HCT116 (cell line): ENCODE results near the gene C2CD2. TPM values are rescaled to one million over a fixed set of nuclear protein-coding genes. Genes with fewer than 3 reads are reported as not detected.

Source experiments
- ATAC-seq: fragments of 200-7000 bp; cut with Tn5 transposase; 2 replicates; pipeline ENCODE4 v1.9.1; 2020; ENCODE audit warnings: mild to moderate bottlenecking, moderate library complexity
- BruUV-seq: library from RNA; stranded (reverse); fragments of 400-500 nt; replicated peaks from 2 replicates; lab custom pipeline; 2021; lab: Mats Ljungman, UMichigan
- CTCF ChIA-PET: fragments of 300-600 bp; sonication (Branson Sonifier 250); formaldehyde crosslinking; loops from one replicate; lab custom pipeline; 2021; ENCODE audit warnings: antibody characterized with exemption; lab: Charles Lee
- POLR2A ChIA-PET: fragments of 300-600, 350-600 bp; sonication (Branson Sonifier 250); formaldehyde crosslinking; loops from one replicate; lab custom pipeline; 2021; ENCODE audit warnings: antibody characterized with exemption; lab: Charles Lee
- RAD21 ChIA-PET, 2 experiments: fragments of 300-600 bp; sonication (Branson Sonifier 250); formaldehyde crosslinking; loops; one replicate each; lab custom pipeline; 2023; ENCODE audit warnings: low total read pairs in 2 of 2; ENCODE audit not compliant: uncharacterized antibody in 2 of 2, unreplicated experiment in 2 of 2, low non-redundant PET in 1 of 2; lab: Charles Lee
- DNase-seq: peaks from one replicate; pipeline ENCODE4 v3.0.0-alpha.2; 2010; ENCODE audit warnings: low read depth, low spot score
- H2AFZ ChIP-seq: fragments of 200-600 bp; shearing (Covaris generic), sonication (generic); 2 replicates; pipeline ENCODE4 v1.6.1; 2017; ENCODE audit warnings: low read depth, mixed run types, mixed read lengths, antibody characterized with exemption, low read length; ENCODE audit not compliant: poor library complexity, severe bottlenecking
- H3K27ac ChIP-seq: 2 replicates; pipeline ENCODE4 v1.5.1; 2012; ENCODE audit warnings: low read depth, low read length
- H3K27me3 ChIP-seq: fragments of 200-600 bp; sonication (generic); 2 replicates; pipeline ENCODE4 v1.6.1; 2016; ENCODE audit warnings: mixed run types, low read length, mixed read lengths; ENCODE audit not compliant: insufficient read depth
- H3K36me3 ChIP-seq, 2 experiments: fragments of 200-500 bp in 1 of 2; fragments of 200-600 bp in 1 of 2; sonication (Bioruptor generic) in 1 of 2; sonication (generic) in 1 of 2; 2 replicates each; pipeline versions ENCODE4 v1.5.1 to v1.6.1; 2014 to 2016; ENCODE audit warnings: low read length in 2 of 2, inconsistent platforms in 1 of 2, mixed read lengths in 1 of 2, mixed run types in 1 of 2; ENCODE audit not compliant: insufficient read depth in 2 of 2, control insufficient read depth in 1 of 2
- H3K4me1 ChIP-seq, 2 experiments: fragments of 200-600 bp in 1 of 2; sonication (generic) in 1 of 2; 2 replicates each; pipeline versions ENCODE4 v1.5.1 to v1.6.1; 2012 to 2017; ENCODE audit warnings: low read length in 2 of 2, inconsistent platforms in 1 of 2, mild to moderate bottlenecking in 1 of 2, mixed read lengths in 1 of 2, mixed run types in 1 of 2, moderate library complexity in 1 of 2; ENCODE audit not compliant: insufficient read depth in 2 of 2, control insufficient read depth in 1 of 2
- H3K4me2 ChIP-seq: fragments of 200-600 bp; sonication (generic); 2 replicates; pipeline ENCODE4 v1.6.1; 2017; ENCODE audit warnings: mixed run types, low read length, mixed read lengths
- H3K4me3 ChIP-seq, 2 experiments: fragments of 200-600 bp in 1 of 2; sonication (generic) in 1 of 2; replicated peaks in 1 of 2; 2 replicates each; pipeline ENCODE4 v1.5.1; 2011 to 2016; ENCODE audit warnings: low read length in 2 of 2, control low read depth in 1 of 2, low read depth in 1 of 2, mild to moderate bottlenecking in 1 of 2, mixed read lengths in 1 of 2, mixed run types in 1 of 2
- H3K79me2 ChIP-seq: fragments of 200-600 bp; sonication (generic); 2 replicates; pipeline ENCODE4 v1.6.1; 2017; ENCODE audit warnings: mild to moderate bottlenecking, mixed run types, low read length, moderate library complexity, mixed read lengths; ENCODE audit not compliant: insufficient read depth
- H3K9ac ChIP-seq: fragments of 200-600 bp; sonication (generic); 2 replicates; pipeline ENCODE4 v1.6.1; 2016; ENCODE audit warnings: low read length, mixed read lengths
- H3K9me2 ChIP-seq: fragments of 200-600 bp; sonication (generic), shearing (Covaris generic); 2 replicates; pipeline ENCODE4 v1.6.1; 2017; ENCODE audit warnings: mixed run types, mild to moderate bottlenecking, moderate library complexity; ENCODE audit not compliant: insufficient read depth
- H3K9me3 ChIP-seq, 2 experiments: fragments of 200-500 bp in 1 of 2; fragments of 200-600 bp in 1 of 2; sonication (Bioruptor generic) in 1 of 2; sonication (generic) in 1 of 2; 2 replicates each; pipeline ENCODE4 v1.6.1; 2014 to 2017; ENCODE audit warnings: low read length in 2 of 2, mixed read lengths in 2 of 2, inconsistent platforms in 1 of 2, low read depth in 1 of 2, mild to moderate bottlenecking in 1 of 2, mixed run types in 1 of 2, moderate library complexity in 1 of 2; ENCODE audit not compliant: control insufficient read depth in 1 of 2, insufficient read depth in 1 of 2
- H4K20me1 ChIP-seq: fragments of 200-600 bp; sonication (generic), shearing (Covaris generic); 2 replicates; pipeline ENCODE4 v1.6.1; 2017; ENCODE audit warnings: mixed run types, mild to moderate bottlenecking, moderate library complexity; ENCODE audit not compliant: insufficient read depth
- ATF3 ChIP-seq: IDR thresholded peaks from 2 replicates; pipeline ENCODE4 v1.6.1; 2012
- CBX3 ChIP-seq: IDR thresholded peaks from 2 replicates; pipeline ENCODE4 v1.6.1; 2012; ENCODE audit warnings: low read depth
- CEBPB ChIP-seq: IDR thresholded peaks from 2 replicates; pipeline ENCODE4 v1.6.1; 2012; ENCODE audit warnings: low read depth
- CTCF ChIP-seq, 3 experiments: fragments of 200-600 bp in 1 of 3; sonication (generic) in 1 of 3; IDR thresholded peaks in 2 of 3; conservative IDR thresholded peaks in 1 of 3; 2 replicates each; pipeline ENCODE4 v1.5.1; 2012 to 2017; ENCODE audit warnings: low read depth in 2 of 3, low read length in 2 of 3, antibody characterized with exemption in 1 of 3, borderline replicate concordance in 1 of 3, control low read depth in 1 of 3, mild to moderate bottlenecking in 1 of 3, mixed read lengths in 1 of 3, mixed run types in 1 of 3, moderate library complexity in 1 of 3; ENCODE audit not compliant: insufficient read depth in 1 of 3
- EGR1 ChIP-seq: IDR thresholded peaks from 2 replicates; pipeline ENCODE4 v1.6.1; 2012; ENCODE audit warnings: low read depth
- ELF1 ChIP-seq: IDR thresholded peaks from 2 replicates; pipeline ENCODE4 v1.6.1; 2012; ENCODE audit warnings: low read depth, borderline replicate concordance
- EZH2 ChIP-seq: fragments of 200-600 bp; sonication (generic); IDR thresholded peaks from 2 replicates; pipeline ENCODE4 v1.6.1; 2017; ENCODE audit warnings: antibody characterized with exemption, mixed run types
- EZH2phosphoT487 ChIP-seq: fragments of 200-600 bp; IDR thresholded peaks from 2 replicates; pipeline ENCODE4 v1.6.1; 2018; ENCODE audit warnings: antibody characterized with exemption, borderline replicate concordance
- MAX ChIP-seq: IDR thresholded peaks from 2 replicates; pipeline ENCODE4 v1.6.1; 2012
- POLR2A ChIP-seq: IDR thresholded peaks from 2 replicates; pipeline ENCODE4 v1.7.0; 2011; ENCODE audit warnings: borderline replicate concordance; ENCODE audit not compliant: insufficient read depth, insufficient read length; ENCODE audit errors: extremely low read depth
- RAD21 ChIP-seq: IDR thresholded peaks from 2 replicates; pipeline ENCODE4 v1.6.1; 2012; ENCODE audit warnings: low read depth, mild to moderate bottlenecking
- REST ChIP-seq: IDR thresholded peaks from 2 replicates; pipeline ENCODE4 v1.6.1; 2012; ENCODE audit warnings: low read depth
- SIN3A ChIP-seq: IDR thresholded peaks from 2 replicates; pipeline ENCODE4 v1.6.1; 2012; ENCODE audit warnings: low read depth
- YY1 ChIP-seq: IDR thresholded peaks from 2 replicates; pipeline ENCODE4 v1.6.1; 2011; ENCODE audit warnings: low read length, low read depth, moderate library complexity, mild to moderate bottlenecking; ENCODE audit not compliant: insufficient replicate concordance; ENCODE audit errors: extremely low read depth
- ZBTB33 ChIP-seq: IDR thresholded peaks from 2 replicates; pipeline ENCODE4 v1.6.1; 2011; ENCODE audit warnings: mild to moderate bottlenecking, low read length, moderate library complexity; ENCODE audit not compliant: insufficient replicate concordance; ENCODE audit errors: extremely low read depth
- ZFX ChIP-seq: fragments of 450-650 bp; IDR thresholded peaks from 2 replicates; pipeline ENCODE4 v1.6.1; 2017
- ZNF274 ChIP-seq: fragments of 200-500 bp; sonication (Bioruptor generic); IDR thresholded peaks from 2 replicates; pipeline ENCODE4 v1.6.1; 2014; ENCODE audit warnings: mild to moderate bottlenecking, low read depth, low read length, inconsistent platforms
- intact Hi-C: fragments of 100-400 bp; cut with micrococcal nuclease; formaldehyde crosslinking; loops from 2 replicates; pipeline ENCODE4 v1.10.0; 2022
- total RNA-seq: library from RNA; stranded (reverse); gene quantifications from one replicate; pipeline ENCODE4 v1.2.1, GENCODE V29; 2021; ENCODE audit not compliant: unreplicated experiment

The C2CD2 gene
- total RNA-seq, 1 experiment from 2014 or later: 22.0 TPM

- H3K27me3 ChIP-seq: no peaks in the 10 kb centered on the region
- intact Hi-C loops: no loop called here
- H3K4me3 ChIP-seq: no peak overlapping the region
- no peaks in the 10 kb centered on the region for H3K4me1 ChIP-seq
- ChIA-PET RAD21 (no interaction called here), CTCF (no interaction called here), POLR2A (no interaction called here)
- no TSS peak for BruUV-seq
- no peaks in the 10 kb centered on the region for H3K79me2 ChIP-seq
- no peak overlapping the region for H3K4me2 ChIP-seq
- H2AFZ ChIP-seq: no peak overlapping the region
- H3K27ac ChIP-seq: no peak overlapping the region
- no peaks in the 10 kb centered on the region for H3K9me2 ChIP-seq
- TF ChIP-seq ATF3 (no peak), CBX3 (no peak), EZH2 (no peak), POLR2A (no peak), EGR1 (no peak), MAX (no peak), YY1 (no peak), RAD21 (no peak), CTCF (IDR thresholded peaks at IDR 0.05 in 2 of 3, conservative IDR thresholded peaks at IDR 0.05 in 1 of 3; ENCODE audit: borderline replicate concordance in 1 of 3, insufficient read depth in 1 of 3, low read depth in 2 of 3, low read length in 2 of 3) (no peak), CEBPB (no peak), SIN3A (no peak), REST (no peak), ELF1 (no peak), ZNF274 (no peak), EZH2phosphoT487 (no peak), ZBTB33 (no peak), ZFX (no peak)
- peaks cover 0 to 4% of the 10 kb centered on the region in 2 experiments; a peak in 2 of 4 replicates for H3K9me3 ChIP-seq
- ATAC-seq (no peak), DNase-seq (no peak)
- H4K20me1 ChIP-seq: no peaks in the 10 kb centered on the region
- peaks cover 2 to 15% of the 10 kb centered on the region in 2 experiments; a peak in 2 of 4 replicates for H3K36me3 ChIP-seq
- H3K9ac ChIP-seq: no peak overlapping the region
These were observed 118.1 kb downstream of the C2CD2 start for GRCh38 chr21:41835711-41836154.
